ENCODE data around the gene ABCB4. TPM values are rescaled to one million over a fixed set of nuclear protein-coding genes. Genes with fewer than 3 reads are reported as not detected.

The ABCB4 gene
- total RNA-seq, 1 experiment from 2014 or later = 0.20 TPM

DNA sequence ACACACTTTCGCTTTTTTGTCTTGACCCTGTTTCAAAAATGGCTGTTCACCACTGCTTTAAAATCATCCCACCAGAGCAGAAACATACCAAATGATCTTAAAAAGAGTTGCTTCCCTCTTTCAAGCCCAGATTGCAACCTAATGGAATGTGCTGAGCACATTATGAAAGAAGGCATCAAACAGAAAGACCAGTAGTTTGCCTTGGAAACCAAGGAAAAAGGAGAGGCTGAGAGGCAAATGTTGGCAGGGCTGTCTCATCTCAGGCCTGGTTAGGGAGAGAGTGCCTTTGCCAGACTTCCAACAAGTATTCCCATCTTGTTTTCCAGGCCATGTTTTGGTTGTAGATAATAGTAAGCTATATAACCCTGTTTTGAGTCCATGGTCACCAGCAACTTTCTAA, 64.3 kb downstream of the ABCB4 start:
- no peak overlapping the region for H3K56ac ChIP-seq (ENCODE audit: insufficient read length, low read depth, low read length)
- H3K9me3 Mint-ChIP-seq = no peaks in the 10 kb centered on the region
- no peak overlapping the region for H4K8ac ChIP-seq (replicated peaks; ENCODE audit: insufficient read length, low read depth, low read length)
- no peak overlapping the region; a peak in 1 of 7 replicates for H3K27ac Mint-ChIP-seq
- H3K14ac ChIP-seq (ENCODE audit: insufficient read depth, low read length) = no peak overlapping the region
- no peak overlapping the region for H2BK12ac ChIP-seq (ENCODE audit: insufficient read length, low read depth, low read length)
- H3K9ac ChIP-seq (ENCODE audit: extremely low read depth, insufficient read length, low read length) = no peak overlapping the region
- no peak overlapping the region for H2AK5ac ChIP-seq (ENCODE audit: insufficient read length, low read length)
- H3K79me1 ChIP-seq (ENCODE audit: insufficient read depth, low read depth, low read length, poor library complexity, severe bottlenecking) = no peaks in the 10 kb centered on the region
- H3K79me2 ChIP-seq (ENCODE audit: insufficient read depth, low read length) = no peaks in the 10 kb centered on the region
- no peaks in the 10 kb centered on the region for H3K4me1 ChIP-seq (ENCODE audit: insufficient read depth, low read length)
- no peak overlapping the region for H2BK120ac ChIP-seq (ENCODE audit: low read depth, low read length, poor library complexity, severe bottlenecking)
- H3K4me3 Mint-ChIP-seq = no peak overlapping the region
- no peaks in the 10 kb centered on the region for H3K4me1 Mint-ChIP-seq
- no peak overlapping the region for H3K4me2 ChIP-seq (ENCODE audit: insufficient read depth, insufficient read length, low read length)
- no peak overlapping the region for H3T11ph ChIP-seq (ENCODE audit: low read length)
- no peak overlapping the region for H4K5ac ChIP-seq (ENCODE audit: insufficient read length, low read depth, low read length)
- no peak overlapping the region for H2BK5ac ChIP-seq (ENCODE audit: insufficient read length, low read length)
- H3K36me3 Mint-ChIP-seq (ENCODE audit: insufficient read depth in 1 of 3, low read depth in 3 of 3) = no peaks in the 10 kb centered on the region
- H4K20me1 ChIP-seq (ENCODE audit: control insufficient read depth, insufficient read depth, insufficient read length) = no peaks in the 10 kb centered on the region
- no peaks in the 10 kb centered on the region for H3K27me3 ChIP-seq (ENCODE audit: insufficient read depth, low read length)
- no CpG with 5 or more reads among the region's 1 CpG for WGBS (ENCODE audit: extremely low coverage, insufficient read length, low lambda C conversion rate)
- no peak overlapping the region for H2AFZ ChIP-seq (ENCODE audit: low read length)
- H3K9me3 ChIP-seq (ENCODE audit: control insufficient read depth, low read depth, low read length) = no peaks in the 10 kb centered on the region
- H3K27me3 Mint-ChIP-seq (ENCODE audit: low read depth) = no peaks in the 10 kb centered on the region
- no peak overlapping the region for H3K23ac ChIP-seq (ENCODE audit: insufficient read length, low read depth, low read length)
- no peak overlapping the region for H2BK20ac ChIP-seq (ENCODE audit: low read depth, low read length, poor library complexity, severe bottlenecking)
- no peak overlapping the region for H4K91ac ChIP-seq (ENCODE audit: insufficient read length, low read depth, low read length)
- TF ChIP-seq, protein P1, sequence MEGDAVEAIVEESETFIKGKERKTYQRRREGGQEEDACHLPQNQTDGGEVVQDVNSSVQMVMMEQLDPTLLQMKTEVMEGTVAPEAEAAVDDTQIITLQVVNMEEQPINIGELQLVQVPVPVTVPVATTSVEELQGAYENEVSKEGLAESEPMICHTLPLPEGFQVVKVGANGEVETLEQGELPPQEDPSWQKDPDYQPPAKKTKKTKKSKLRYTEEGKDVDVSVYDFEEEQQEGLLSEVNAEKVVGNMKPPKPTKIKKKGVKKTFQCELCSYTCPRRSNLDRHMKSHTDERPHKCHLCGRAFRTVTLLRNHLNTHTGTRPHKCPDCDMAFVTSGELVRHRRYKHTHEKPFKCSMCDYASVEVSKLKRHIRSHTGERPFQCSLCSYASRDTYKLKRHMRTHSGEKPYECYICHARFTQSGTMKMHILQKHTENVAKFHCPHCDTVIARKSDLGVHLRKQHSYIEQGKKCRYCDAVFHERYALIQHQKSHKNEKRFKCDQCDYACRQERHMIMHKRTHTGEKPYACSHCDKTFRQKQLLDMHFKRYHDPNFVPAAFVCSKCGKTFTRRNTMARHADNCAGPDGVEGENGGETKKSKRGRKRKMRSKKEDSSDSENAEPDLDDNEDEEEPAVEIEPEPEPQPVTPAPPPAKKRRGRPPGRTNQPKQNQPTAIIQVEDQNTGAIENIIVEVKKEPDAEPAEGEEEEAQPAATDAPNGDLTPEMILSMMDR (conservative IDR thresholded peaks at IDR 0.05) = no peak
- no peak overlapping the region for H3K27ac ChIP-seq (ENCODE audit: insufficient read length, low read depth, low read length)
- no peak for DNase-seq
- no peak overlapping the region for H3K18ac ChIP-seq (ENCODE audit: insufficient read length, low read depth, low read length)
- no peaks in the 10 kb centered on the region for H3K23me2 ChIP-seq (ENCODE audit: insufficient read length, low read depth, low read length, poor library complexity, severe bottlenecking)
- H3K4ac ChIP-seq (ENCODE audit: low read depth, low read length) = no peak overlapping the region
- H2BK15ac ChIP-seq (ENCODE audit: low read depth, low read length) = no peak overlapping the region
